Measurements from ENCODE around the gene FAM151A.

The FAM151A gene

DNA sequence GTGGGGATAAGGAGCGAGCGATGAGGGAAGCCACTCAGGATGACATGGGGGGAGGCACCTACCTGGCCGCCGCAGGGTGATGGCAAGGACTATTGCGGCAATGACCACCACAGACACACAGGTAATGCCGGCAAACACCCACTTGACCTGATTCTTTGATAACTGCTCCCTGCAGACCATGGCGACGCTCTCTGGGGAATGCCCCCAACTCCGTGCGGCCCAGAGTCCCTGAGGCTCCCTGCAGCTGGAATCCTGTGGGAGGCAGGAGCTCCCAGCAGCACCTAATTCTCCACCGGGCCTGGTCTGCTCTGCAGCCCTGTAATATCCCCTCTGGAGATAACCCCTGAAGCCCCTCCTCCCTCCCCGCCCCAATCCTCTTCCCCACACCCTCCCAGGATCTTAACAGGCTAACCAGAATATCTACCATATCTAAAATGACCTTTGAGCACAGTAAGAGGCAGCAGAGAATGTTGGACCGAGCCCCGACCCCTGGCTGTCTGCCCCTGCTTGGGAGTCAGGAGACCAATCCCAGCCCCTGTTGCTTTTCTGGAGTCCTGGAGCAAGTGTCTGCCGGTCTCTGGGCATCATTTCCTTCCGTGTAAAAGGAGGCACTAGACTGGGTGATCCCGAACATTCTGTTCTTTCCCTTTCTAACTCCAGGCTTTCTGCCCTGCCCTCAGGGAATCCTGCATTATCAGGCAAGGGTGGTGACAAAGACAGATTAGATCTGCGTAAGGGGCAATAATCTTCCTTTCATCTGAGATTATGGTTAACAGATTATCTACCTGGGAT lies at the start of gene FAM151A:
TSS of gene FAM151A (minus strand) at position 310 of the 792 bp plus-strand sequence. CDS start at position 180, 130 bp downstream.
- DNase-seq, result no peak

DNA sequence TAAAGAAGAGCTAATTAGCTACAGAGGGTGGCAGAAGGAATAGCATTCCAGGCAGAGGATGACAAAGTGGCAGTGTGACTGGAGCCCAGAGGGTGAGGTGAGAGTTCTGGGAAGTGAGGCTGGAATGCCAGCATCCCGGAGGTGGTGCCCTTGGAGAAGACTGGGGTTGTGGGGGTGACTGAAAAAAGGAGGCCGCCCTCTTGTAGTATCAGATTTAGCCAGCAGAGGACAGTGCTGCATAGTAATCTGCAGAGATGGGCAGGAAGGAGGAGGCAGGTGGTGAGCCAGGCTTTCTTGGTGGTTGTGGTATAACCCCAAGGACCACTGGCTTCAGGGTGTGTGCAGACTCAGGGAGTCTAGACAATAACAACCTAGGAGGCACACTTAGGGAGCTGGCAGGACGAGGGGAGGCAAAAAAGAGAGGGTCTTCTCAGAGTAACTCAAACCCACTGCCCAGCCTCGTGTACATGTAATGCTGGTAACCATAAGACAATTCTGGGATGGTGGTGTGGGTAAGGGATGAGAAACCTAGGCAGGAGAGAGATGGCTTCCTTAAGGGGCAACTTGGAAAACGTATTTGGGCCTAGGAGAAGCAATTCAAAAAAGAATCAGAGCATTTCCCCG lies 48.8 kb upstream of the FAM151A start:
- DNase-seq, result peak; percentile 34

DNA sequence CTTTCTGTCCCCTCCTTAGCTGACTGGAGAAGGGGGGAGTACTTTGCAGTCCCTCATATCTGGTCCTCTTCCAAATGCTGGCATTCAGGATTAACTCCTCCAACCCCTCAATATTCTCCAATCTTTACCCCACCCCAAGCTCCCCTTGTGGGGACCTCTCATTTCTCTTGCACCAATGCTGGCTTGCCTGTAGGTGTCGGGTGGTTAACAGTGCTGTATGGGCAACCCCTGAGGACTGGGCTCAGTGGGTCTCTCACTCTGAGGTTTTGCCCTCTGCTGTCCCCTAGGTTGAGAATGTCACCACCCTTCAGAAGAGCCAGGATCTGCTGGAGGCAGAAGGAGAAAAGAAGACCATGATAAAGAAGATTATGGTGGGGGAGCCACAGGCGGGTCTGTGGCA lies 45.2 kb upstream of the FAM151A start:
- no peak for DNase-seq

DNA sequence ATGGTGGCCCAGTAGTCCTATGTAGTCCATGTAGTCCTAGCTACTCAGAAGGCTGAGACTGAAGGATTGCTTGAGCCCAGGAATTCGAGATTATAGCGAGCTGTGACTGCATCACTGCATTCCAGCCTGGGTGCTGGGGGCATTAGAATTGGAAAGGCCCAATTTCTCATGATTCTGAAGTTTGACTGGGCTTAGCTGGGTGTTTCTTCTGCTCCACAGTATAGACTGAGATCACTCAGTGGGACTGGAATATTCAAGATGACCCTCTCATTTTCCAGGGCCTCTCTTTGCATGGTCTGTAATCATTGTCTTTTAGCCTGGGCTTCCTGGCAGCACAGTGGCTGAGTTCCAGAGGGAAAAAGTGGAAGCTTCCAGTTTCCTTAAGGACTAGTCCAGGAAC lies 44.5 kb upstream of the FAM151A start:
- no peak for DNase-seq

DNA sequence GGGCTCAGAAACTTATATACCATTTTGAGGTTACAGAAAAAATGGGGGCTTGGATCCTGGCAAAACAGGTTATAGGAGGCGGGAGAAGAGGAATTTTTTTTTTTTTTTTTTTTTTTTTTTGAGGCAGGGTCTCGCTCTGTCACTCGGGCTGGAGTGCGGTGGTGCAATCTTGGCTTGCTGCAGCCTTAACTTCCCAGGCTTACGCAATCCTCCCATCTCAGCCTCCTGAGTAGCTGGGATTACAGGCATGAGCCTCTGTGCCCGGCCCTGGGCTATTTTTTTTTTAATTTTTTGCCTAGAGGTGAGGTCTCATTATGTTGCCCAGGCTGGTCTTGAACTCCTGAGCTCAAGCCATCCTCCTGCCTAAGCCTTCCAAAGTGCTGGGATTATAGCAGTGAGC lies 43.0 kb upstream of the FAM151A start:
- DNase-seq, result no peak

DNA sequence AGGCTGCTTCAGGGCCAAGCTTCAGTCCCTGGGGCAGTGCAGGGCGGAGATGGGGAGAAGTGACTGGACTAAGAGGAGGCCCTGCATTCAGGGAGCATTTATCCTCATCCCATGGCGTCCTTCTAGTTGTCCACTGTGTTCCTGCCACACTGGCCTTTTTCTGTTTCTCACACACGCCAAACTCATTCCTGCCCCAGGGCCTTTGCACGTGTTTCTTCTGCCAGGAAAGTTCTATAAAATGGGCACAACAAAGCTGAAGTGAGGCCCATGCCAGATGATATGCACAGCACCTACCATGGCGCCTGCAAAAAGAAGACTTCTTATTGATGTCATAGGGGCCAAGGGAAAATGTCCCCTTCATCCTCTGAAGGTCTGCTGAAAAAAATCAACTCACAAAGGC lies 42.5 kb upstream of the FAM151A start:
- no peak for DNase-seq

DNA sequence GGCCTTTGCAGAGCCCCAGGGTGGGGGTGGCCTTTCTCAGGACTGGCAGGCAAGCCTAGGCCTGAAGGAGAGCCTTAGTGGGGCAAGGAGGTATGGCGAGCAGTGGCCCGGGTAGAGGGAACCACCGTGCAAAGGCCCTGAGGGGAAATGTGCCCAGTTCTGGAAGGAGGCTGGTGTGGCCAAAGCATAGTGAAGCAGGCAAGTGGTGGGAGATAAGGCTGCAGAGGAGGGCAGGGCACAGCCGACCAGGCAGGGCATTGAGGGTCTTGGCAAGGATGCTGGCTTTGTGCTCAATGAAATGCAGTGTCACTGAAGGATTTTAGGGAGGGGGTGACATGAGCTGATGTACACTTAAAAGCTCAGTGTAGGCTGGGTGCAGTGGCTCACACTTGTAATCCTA lies 41.0 kb upstream of the FAM151A start:
- no peak for DNase-seq

DNA sequence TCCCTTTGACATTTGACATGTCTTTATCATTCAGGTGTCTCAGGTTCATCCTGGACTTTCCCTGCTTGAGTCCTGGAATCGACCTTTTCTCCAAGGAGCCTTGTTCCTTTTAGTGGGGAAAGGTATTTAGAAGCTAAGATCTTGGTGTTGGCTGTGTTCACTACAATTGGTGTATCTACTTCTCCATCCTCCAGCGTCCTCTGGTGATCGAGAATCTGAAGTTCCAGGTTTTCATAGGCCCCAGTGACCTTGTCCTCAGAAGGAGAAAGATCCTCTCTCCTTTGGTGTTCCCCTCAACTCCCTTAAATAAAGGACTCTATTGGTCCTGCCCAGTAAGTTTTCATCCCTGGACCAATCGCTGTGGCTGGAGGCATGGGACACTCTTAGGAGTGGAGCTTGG lies 40.4 kb upstream of the FAM151A start:
- DNase-seq, result no peak

DNA sequence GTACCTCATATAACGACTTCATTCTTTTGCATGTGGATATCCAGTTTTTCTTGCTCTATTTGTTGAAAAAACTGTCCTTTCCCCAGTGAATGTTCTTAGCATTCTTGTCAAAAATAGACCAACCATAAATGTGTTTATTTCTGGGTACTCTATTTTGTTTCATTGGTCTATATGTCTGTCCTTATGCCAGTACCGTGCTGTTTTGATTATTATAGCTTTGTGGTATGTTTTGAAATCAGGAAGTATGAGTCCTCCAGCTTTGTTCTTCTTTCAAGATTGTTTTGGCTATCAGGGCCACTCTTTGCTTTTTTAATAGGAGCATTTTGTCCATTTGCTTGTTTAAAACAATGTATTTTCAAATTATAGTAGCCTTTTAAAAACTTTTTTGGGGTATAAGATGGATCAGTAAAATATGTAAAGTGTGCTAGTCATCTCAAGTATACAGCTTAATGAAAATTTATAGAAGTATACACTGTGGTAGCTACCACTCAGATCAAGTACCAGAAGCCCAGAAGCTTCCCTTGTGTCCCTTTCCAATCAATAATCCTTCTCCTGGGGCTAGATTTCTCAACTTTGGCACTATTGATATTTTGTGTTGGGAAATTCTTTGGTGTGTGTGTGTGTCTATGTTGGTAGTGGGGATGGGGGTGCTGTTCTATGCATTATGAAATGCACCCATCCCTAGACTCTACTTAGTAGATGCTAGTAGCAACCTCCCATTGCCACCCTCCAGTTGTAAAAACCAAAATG lies 35.0 kb upstream of the FAM151A start:
- DNase-seq, result no peak

DNA sequence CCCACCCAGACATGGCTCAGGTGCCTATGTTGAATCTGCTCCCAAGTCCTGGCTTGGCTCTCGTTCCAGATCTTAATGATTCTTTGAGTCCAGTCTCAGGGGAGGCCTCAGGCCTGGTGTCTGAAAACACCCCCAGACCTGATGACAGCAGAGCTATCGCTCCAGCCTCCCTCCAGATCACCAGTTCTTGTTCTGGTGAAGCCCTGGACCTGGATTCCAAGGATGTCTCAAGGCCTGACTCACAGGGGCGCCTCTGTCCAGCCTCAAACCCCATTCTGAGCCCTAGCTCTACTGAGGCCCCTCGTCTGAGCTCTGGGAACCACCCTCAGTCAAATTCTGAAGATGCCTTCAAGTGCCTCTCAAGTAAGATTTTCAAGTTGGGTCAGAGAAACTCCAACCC lies 29.7 kb upstream of the FAM151A start:
- no peak for DNase-seq

DNA sequence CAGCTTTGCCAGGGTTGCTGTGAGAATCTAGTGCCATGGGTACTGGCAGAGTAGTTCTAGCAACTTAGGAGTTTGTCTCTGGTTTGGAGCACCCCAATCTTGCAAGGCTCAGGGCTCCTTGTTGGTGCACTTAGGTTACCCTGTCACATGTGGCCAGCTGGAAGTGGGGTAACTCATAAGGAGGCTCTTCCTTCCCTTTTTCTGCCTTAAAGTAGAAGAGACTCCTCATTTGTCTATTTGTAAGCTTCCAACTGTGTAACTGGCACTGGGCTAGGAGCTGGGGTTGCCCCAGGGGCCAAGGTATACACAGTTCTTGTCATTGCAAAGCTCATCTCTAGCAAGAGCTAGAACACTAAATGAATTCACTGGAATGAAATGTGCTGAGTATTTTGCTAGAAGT lies 28.8 kb upstream of the FAM151A start:
- no peak for DNase-seq

DNA sequence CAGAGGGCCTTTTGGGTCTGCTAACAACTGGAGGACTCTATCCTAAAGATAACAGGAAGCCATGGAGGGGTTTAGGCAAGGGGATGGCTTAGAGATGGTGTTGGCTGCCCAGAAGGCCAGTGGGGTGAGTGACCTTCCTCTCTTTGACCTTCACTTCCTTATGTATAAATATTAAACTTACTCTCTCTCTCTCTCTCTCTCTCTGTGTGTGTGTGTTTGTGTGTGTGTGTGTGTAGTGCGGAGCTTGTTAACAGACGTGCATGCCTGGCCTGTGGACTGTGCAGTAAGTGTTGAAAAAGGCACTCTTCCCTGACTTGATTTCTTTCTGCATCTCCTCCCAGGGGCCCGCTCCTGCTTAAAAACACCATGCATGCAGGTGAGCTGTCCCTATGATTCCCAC lies 28.3 kb upstream of the FAM151A start:
- no peak for DNase-seq

DNA sequence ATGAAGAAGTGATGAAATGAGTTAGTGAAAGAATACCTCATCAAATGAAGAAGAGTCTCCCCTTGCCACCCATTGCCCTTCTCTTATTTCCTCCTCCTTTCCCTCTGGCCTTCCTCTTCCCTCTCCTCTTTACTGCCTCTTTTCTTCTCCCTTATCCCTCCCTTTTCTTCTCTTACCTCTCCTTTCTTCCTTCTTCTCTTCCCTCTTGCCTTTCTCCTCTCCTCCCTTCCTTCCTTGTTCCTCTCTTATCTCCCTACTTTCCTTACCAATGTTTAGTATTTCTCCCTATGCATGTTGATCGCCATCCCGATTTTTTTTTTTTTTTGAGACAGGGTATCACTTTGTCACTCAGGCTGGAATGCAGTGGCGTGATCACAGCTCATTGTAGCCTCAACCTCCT lies 27.1 kb upstream of the FAM151A start:
- DNase-seq, result no peak

DNA sequence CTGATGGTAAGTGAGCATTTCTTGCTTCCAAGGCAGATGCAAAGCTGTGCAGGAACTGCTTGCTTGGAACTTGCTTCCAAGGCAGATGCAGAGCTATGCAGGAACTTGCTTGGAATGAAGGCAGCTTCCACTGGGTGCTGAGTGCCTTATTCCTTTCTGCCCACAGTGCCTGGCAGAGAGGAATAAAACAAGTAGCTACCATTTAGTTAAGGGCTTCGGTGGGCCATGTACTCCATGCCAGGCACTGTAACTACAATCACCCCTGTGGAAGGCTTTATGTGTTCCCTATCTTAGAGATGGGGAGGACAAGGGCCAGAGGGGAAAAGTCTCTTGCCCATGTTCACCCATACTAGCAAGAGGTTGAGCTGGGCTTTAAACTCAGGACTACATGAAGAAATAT lies 26.6 kb upstream of the FAM151A start:
- DNase-seq, result no peak

DNA sequence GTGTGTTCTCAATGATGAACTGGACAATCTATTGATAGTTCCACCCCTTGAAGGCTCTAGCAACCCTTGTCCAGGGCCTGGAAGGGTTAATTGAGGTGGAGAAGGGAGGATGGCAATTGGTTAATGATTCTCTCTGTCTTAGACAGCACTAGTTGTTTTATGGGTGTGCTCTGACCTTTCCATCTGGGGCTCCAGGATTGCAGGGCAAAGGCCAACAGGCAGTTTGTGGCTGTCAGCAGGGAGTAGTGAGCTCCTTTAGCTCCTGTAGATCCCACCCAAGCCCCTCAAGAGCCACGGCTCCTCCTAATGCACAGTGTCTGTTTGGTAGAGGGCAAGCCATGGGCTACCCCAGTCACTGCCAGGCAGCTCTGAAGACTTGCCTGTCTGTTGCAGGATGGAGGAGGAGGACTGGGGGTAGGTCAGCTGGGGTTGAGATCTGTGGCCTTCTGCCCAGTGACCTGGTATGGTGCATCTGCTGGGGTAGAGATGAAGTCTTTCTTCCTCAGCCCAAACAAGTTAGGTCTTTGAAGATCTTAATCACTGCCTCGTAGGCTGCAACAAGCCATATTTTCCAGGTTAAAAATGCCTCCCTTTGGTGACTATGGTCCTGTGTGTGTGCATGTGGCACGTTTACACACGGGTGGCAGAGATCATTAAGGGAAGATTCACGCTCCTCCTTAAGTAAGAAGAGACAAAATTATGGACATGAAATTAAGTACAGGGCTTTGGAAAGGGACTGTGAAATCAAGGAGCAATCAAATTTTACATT lies 26.0 kb upstream of the FAM151A start:
- DNase-seq, result no peak

DNA sequence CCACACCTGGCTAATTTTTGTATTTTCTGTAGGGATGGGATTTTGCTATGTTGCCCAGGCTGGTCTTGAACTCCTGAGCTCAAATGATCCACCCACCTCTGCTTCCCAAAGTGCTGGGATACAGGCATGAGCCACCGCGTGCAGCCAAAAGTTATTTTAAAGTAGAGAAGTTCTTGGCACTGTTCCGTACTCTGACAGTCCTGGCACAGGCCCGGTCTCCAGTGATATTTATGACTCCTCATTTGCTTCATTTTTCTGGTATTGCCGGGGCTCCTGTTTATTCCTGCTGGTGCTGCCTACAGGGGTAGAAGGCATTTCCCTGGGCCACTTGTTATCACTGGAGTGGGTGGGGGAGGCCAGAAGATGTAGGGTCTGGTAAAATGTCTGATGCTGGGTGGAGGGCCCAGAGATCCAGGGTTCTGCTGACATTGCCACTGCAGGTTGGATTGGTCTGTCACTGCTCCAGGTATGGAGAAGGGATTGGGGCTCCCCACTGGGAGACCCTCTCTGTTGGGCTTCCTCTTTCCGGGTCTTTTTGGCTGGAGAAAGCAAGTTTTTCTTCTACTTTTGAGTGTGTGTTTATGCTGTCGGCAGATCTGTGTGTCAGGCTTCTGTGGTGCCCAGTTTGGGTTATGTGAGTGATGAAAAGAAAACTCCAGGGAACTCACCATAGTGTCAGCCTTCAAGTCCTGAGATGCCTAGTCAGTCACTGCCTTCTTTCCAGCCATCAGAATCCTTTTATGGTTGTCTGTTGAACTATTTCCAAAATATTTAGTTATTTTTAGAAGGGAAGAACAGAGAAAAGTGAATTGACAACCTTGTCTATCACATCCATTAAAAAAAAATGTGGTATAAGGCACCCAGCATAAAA lies 22.7 kb upstream of the FAM151A start:
- no peak for DNase-seq

DNA sequence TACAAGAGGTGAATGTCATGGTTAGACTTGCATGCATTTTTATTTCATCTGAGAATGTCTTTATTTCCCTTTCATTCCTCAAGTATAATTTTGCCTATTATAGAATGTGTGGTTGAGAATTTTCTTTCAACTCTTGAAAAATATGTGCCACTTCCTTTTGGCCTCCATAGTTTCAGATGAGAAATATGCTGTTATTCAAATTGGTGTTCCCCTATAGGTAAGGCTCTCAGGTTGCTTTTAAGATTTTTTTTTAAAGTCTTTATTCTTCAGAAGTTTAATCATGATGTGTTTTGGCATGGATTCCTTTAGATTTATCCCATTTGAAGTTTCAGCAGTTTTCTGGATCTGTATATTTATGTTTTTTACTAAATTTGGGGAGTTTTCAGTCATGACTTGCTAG lies 20.4 kb upstream of the FAM151A start:
- no peak for DNase-seq

DNA sequence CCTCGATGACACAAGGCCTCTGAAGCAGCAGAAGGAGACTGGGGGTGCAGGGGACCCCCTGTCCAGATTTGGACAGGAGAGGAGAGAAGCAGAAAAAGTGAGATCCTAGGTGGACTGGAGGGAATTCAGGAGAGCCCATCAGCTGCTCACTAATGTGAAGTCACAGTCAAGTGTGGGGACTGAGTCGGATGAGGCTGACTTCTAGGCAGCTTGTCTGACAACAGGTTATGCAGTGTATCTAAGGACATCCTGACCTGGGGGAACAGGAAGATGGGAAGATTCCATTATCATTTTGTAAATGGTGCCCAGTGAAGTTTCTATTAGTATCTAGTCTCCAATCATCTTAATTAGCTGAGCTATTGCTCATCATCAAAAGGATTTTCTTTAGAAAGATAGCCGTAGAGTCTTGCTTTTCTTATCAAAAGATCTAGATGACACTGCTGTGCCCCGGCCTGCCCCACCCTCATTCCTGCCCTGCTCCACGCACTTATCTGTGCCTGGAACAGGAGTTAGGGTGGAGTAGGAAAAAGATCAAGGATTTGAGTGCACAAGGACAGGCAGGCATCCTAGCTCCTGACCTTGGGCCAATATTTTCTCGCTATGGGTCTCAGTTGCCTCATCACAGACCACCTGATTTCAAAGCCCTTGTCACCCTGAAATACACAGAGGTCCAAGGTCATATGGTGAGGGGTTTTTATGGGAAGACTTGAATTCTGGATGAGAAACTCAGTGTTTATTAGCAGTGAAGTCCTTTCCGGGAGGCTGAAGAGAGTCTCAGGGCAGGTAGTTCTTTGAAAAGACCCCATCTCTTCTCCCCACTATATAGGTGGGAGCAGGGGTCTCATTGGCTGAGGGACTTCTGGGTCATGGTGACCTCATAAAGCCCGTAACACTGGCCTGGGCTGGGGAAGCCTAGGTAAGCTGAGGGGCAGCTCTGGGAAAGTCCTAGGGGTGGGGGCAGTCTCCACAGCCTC lies 17.8 kb upstream of the FAM151A start, which contains the start of gene MROH7:
TSS of gene MROH7 (plus strand) at position 924 of the 974 bp plus-strand sequence. CDS start 11,141 bp downstream, outside the sequence.
- DNase-seq, result no peak

DNA sequence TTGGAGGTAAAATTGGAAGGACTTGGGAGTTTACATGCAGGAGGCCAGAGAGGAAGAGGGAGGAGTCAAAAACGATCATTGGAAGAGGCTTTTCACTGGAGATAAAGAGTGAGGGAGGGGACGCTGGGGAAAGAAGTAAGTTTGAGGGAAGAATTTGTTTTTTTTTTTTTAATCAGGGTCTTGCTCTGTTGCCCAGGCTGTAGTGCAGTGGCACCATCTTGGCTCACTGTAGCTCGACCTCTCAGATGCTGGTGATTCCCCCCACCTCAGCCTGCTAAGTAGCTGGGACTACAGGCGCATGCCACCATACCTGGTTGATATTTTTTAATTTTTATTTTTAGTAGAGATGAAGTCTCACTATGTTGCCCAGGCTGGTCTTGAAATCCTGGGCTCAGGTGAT lies 17.0 kb upstream of the FAM151A start:
- no peak for DNase-seq
